GM18867 (cell line): ENCODE results near the gene ALPL.
A peak's percentile ranks its signal among the peaks of the same experiment; 100 is the strongest.
"Not testable (repeated sequence)": the region's sequence is repeated elsewhere in the genome, so short reads cannot be mapped to it uniquely, and the experiment has no call there.

Source experiments
- ATAC-seq: cut with Tn5 transposase; IDR thresholded peaks from one replicate; pipeline ENCODE4 v1.9.1; 2021; ENCODE audit warnings: mild to moderate bottlenecking, moderate library complexity; ENCODE audit not compliant: unreplicated experiment

The ALPL gene

DNA sequence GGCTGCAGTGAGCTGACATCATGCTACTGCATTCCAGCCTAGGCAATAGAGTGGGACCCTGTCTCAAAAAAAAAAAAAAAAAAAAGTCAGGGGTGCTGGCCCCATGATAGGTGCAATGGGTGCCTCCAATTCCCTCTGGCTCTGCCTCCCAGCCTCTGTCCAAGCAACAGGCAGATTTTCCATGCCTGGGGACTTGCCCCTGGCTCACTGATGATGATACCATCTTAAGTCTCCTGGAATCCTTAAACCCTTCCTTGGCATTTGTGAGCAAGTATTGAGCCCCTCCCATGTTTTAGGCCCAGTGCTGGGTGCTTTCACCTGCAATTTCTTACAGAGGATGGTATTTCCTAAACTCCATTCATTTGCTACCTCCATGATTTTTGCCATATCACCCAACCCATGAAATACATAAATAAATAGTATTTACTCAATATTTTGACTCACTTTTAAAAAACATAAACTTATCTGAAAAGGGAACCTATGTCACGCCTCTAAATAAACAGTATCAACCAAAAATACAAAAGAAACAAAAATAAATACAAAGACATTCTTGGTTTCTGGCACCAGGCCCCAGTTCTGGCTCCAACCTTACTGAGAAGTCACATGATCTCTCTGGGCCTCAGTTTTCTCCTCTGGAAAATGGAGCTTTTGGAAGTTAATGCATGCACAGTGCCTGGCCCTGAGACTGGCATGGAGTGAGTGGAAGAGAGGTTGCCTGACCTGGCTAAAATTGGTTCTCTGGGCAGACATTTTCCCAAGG lies 1.5 kb upstream of the ALPL start:
- no peak for ATAC-seq

GRCh38 chr1:21508580-21509350 lies 458 bp upstream of the ALPL start:
- no peak for ATAC-seq

DNA sequence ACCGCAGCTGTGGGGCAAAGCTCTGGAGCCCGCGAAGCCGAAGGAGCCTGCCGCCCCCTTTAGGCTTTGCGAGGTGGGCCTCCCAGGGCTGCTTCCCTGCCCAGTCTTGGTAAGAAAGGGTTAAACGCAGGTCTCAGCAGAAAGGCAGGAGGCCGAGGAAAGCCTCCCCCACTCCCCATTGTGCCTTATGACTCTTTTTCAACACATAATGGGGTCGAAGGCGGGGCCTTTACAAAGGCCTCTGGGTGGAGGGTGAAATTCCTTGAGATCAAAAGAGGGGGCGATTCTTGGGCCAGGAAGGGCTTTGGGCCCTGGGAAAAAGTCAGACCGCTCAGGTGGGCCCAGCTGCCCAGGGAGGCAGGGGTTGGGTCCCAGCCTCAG lies 880 bp downstream of the ALPL start:
- ATAC-seq = no peak

- no peak for ATAC-seq
These were observed 1.8 kb downstream of the ALPL start for GRCh38 chr1:21510885-21511578.

DNA sequence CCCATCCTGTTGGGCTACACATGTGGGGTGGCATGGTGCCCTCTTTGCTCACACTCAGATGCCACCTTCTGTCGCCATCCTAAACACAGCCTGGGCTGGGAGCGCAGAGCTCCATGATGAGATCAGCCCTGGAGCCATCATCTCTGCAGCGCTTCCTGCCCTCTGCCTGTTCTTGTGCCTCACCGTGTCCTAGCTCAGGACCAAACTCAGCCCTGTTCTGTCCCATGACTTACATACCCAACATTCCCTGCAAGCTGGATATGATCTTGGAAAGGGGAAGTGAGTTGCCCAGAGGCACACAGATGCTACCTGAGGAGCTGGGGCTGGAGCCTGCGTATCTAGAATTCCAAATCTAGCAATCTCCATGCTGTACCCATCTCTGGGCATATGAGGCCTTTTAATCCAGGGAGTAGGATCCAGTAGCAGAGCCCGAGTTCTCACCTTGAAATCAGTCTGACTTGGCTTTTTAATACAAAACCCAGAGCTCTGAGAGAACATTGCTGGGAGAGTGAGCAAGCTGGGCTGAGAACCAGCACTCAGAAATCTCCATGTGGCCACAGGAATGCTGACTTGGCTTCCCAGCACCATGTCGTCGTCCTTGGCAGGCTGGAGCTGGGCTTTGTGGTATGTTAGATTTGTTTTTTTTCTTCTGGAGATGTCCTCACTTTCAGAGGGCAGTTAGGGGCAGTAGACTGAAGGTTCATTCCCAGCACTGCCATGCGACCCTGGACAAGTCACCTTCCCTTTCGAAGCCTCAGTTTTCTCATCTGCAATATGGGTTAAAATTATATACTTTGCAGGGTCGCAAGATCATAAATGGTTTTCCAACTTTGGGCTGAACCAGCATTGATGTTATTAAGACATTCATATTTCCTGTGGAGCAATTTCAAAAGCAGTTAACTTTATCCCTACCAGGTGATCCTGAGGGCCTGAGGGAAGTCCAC lies 2.6 kb downstream of the ALPL start:
- ATAC-seq = no peak

- peak; percentile 87 for ATAC-seq
These were observed 5.0 kb downstream of the ALPL start for GRCh38 chr1:21514245-21514644.

GRCh38 chr1:21517161-21517589 lies 8.0 kb downstream of the ALPL start:
- no peak for ATAC-seq

DNA sequence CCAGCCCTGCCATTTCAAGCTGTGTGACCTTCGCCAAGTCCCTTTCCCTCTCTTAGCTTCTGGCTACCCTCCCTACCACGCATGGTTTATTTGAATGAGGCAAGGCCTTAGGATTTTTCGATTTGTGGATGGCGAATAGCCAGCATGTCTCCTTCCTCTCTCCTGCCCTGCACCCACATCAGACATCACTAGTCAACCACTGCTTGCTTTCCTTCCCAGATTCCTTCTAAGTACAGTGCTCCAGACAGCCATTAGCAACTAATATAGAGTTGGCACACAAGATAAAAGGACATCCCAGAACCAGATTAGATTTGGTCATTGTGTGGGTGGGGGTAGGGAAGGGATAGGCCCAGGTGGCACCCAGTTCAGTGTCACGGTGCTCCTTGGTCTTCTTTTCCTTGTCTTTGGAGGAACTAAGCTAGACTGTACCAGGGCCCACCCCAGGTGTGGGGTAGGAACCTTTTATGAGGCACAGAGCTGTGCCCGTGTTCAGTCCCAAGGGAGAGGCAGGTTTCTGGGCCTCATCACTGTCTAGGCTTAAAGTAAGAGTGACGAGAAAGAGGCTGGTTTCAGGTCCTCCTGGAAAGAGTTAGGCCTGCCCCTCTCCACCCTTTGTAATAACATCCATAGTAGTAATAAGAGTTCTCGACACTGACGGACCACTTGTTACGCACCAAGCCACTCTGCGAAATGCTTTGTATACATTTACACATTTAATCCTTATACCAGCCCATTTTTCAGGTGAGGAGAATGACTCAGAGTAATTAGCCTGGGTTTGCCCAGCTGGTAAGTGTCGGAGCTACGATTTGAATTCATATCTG lies 8.6 kb downstream of the ALPL start:
- no peak for ATAC-seq

GRCh38 chr1:21518774-21519455 lies 9.7 kb downstream of the ALPL start:
- ATAC-seq = no peak

DNA sequence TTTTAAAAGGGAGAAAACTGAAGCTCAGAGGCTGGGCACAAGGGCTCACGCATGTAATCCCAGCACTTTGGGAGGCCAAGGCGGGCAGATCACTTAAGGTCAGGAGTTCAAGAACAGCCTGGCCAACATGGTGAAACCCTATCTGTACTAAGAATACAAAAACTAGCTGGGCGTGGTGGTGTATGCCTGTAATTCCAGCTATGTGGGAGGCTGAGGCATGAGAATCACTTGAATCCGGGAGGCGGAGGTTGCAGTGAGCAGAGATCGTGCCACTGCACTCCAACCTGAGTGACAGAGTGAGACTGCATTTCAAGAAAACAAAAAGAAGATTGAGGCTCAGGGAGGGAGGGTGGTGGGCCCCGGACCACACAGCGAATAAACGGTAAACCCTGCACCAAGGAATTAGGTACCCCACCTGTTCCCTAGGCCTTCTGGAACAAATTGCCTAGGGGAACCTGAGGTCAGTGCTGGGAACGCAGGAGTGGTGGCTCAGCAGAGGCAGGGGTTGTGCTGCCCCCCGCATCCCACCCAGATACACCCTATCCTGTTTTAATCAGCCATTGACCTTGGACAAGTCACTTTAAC lies 10.4 kb downstream of the ALPL start:
- ATAC-seq = not testable (repeated sequence)

- no peak for ATAC-seq
These were observed 11.9 kb downstream of the ALPL start for GRCh38 chr1:21520899-21521716.

- no peak for ATAC-seq
These were observed 12.5 kb downstream of the ALPL start for GRCh38 chr1:21521717-21522060.

GRCh38 chr1:21522525-21523038 lies 13.4 kb downstream of the ALPL start:
- no peak for ATAC-seq

DNA sequence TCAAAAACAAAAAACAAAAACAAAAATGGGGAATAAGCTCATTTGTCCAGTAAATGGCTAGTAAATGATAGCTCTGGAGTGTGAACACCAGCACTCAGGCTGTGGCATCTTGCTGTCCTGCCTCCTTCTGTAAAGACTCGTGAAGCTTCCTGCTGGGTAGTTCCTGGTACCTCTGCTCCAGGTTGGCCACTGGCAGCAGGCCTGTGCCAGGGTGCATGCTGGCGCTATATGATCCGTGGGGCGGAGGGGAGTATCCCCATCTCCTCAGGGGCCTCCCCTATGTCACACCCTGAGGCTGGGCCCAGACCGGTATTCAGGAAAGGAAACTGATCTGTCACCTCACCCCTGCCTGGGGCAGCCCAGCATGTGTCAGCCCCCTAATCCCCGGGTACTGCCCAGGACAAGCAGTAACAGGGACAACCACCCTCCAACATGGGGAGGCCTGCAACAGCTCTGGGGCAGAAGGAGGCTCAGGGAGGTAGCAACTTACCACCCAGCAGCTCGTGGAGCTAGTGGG lies 14.1 kb downstream of the ALPL start:
- ATAC-seq = no peak

GRCh38 chr1:21524220-21524619 lies 15.0 kb downstream of the ALPL start:
- no peak for ATAC-seq

- no peak for ATAC-seq
These were observed 15.6 kb downstream of the ALPL start for GRCh38 chr1:21524686-21525339.

- ATAC-seq = no peak
These were observed 16.1 kb downstream of the ALPL start for GRCh38 chr1:21525340-21525717.
